Measurements from ENCODE around the gene MYO16. TPM values are rescaled to one million over a fixed set of nuclear protein-coding genes. Genes with fewer than 3 reads are reported as not detected.

The MYO16 gene
- total RNA-seq, 1 experiment from 2014 or later, result not detected

DNA sequence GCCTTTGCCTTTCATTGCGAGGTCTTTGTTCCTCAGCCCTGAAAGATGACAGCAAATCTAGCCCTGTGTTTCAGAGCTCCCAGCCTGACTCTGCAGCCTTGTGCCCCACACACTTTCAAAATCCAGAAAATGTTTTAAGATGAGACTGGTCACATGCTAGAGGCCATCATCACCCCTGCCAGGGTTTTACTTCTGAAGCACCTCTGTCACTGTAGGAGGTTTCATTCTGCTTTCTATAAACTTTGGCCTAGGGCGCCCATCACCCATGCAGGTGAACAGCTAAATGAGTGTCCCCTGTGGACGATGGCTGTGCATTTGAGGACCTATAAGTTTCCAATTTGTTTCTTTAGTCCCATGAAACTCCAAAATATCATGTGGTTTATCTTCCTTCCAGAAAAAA, 574.2 kb downstream of the MYO16 start:
- Histone ChIP-seq H3K4me2 (ENCODE audit: insufficient read depth, insufficient read length, low read length) (no peak overlapping the region), H3T11ph (ENCODE audit: low read length) (no peak overlapping the region), H3K56ac (ENCODE audit: insufficient read length, low read depth, low read length) (no peak overlapping the region), H2BK5ac (ENCODE audit: insufficient read length, low read length) (no peak overlapping the region), H3K27me3 (ENCODE audit: insufficient read depth, low read length) (no peaks in the 10 kb centered on the region), H3K9me3 (ENCODE audit: control insufficient read depth, low read depth, low read length) (no peaks in the 10 kb centered on the region), H3K27ac (ENCODE audit: insufficient read length, low read depth, low read length) (no peak overlapping the region), H2BK120ac (ENCODE audit: low read depth, low read length, poor library complexity, severe bottlenecking) (no peak overlapping the region), H3K9ac (ENCODE audit: extremely low read depth, insufficient read length, low read length) (no peak overlapping the region), H2BK12ac (ENCODE audit: insufficient read length, low read depth, low read length) (no peak overlapping the region), H2BK20ac (ENCODE audit: low read depth, low read length, poor library complexity, severe bottlenecking) (no peak overlapping the region), H2BK15ac (ENCODE audit: low read depth, low read length) (no peak overlapping the region), H3K14ac (ENCODE audit: insufficient read depth, low read length) (no peak overlapping the region), H4K8ac (replicated peaks; ENCODE audit: insufficient read length, low read depth, low read length) (no peak overlapping the region), H4K5ac (ENCODE audit: insufficient read length, low read depth, low read length) (no peak overlapping the region), H4K91ac (ENCODE audit: insufficient read length, low read depth, low read length) (no peak overlapping the region), H3K23me2 (ENCODE audit: insufficient read length, low read depth, low read length, poor library complexity, severe bottlenecking) (no peaks in the 10 kb centered on the region), H3K23ac (ENCODE audit: insufficient read length, low read depth, low read length) (no peak overlapping the region), H2AK5ac (ENCODE audit: insufficient read length, low read length) (no peak overlapping the region), H3K79me1 (ENCODE audit: insufficient read depth, low read depth, low read length, poor library complexity, severe bottlenecking) (no peaks in the 10 kb centered on the region), H3K4me1 (ENCODE audit: insufficient read depth, low read length) (no peaks in the 10 kb centered on the region), H3K79me2 (ENCODE audit: insufficient read depth, low read length) (no peaks in the 10 kb centered on the region), H4K20me1 (ENCODE audit: control insufficient read depth, insufficient read depth, insufficient read length) (no peaks in the 10 kb centered on the region), H3K18ac (ENCODE audit: insufficient read length, low read depth, low read length) (no peak overlapping the region), H3K4ac (ENCODE audit: low read depth, low read length) (no peak overlapping the region), H2AFZ (ENCODE audit: low read length) (no peak overlapping the region)
- Mint-ChIP-seq H3K36me3 (ENCODE audit: insufficient read depth in 1 of 3, low read depth in 3 of 3) (no peaks in the 10 kb centered on the region), H3K4me1 (peaks cover 3 to 4% of the 10 kb centered on the region in 2 experiments; a peak in 1 of 4 replicates), H3K27ac (no peak overlapping the region), H3K9me3 (no peaks in the 10 kb centered on the region), H3K4me3 (no peak overlapping the region), H3K27me3 (ENCODE audit: low read depth) (peaks cover 2% of the 10 kb centered on the region)
- DNase-seq, result no peak
- TF ChIP-seq, protein P1, sequence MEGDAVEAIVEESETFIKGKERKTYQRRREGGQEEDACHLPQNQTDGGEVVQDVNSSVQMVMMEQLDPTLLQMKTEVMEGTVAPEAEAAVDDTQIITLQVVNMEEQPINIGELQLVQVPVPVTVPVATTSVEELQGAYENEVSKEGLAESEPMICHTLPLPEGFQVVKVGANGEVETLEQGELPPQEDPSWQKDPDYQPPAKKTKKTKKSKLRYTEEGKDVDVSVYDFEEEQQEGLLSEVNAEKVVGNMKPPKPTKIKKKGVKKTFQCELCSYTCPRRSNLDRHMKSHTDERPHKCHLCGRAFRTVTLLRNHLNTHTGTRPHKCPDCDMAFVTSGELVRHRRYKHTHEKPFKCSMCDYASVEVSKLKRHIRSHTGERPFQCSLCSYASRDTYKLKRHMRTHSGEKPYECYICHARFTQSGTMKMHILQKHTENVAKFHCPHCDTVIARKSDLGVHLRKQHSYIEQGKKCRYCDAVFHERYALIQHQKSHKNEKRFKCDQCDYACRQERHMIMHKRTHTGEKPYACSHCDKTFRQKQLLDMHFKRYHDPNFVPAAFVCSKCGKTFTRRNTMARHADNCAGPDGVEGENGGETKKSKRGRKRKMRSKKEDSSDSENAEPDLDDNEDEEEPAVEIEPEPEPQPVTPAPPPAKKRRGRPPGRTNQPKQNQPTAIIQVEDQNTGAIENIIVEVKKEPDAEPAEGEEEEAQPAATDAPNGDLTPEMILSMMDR (conservative IDR thresholded peaks at IDR 0.05), result no peak
- no CpG with 5 or more reads among the region's 3 CpGs for WGBS (ENCODE audit: extremely low coverage, insufficient read length, low lambda C conversion rate)
